Measurements from ENCODE around the gene LCE2A. TPM values are rescaled to one million over a fixed set of nuclear protein-coding genes. Genes with fewer than 3 reads are reported as not detected.

Gene LCE2A
- polyA plus RNA-seq, 5 donors: not detected

DNA sequence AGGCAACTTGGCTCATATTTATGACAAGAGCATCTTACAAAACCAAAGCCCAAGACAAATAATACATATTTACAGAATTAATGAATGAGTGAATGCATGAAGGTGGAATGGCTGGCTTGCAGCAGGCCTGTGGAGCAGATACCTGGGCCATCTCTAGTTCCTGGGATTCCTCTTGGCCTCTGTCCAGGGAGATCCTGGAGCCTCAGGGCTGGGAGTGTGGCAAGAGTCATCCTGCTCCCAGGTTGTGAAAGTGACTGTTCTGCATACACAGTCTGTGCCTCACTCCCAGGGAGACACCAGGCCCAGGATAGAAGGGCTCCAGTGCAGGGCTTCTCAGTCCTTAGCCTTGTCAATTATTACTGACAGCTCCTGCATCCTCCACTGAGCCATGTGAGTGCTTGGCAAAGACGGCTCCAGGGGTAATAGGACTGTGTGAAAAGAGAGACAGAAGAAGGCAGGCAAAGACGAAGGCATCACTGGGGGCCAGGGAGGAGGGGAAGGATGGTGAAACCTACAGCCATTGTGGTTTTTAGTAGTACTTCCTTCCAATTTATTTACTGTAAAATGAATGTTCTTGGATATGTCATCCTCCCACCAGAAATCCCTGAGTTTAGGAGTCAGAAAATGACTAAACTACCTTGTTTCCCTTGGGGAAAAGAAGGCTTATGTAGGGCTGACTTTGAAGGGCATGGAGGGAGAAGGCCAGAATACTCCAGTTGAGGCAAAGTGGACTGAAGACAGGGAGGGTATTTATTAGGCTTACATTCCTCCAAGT, 45.4 kb downstream of the LCE2A start:
- DNase-seq: no peak

GRCh38 chr1:152745289-152745704, 47.2 kb downstream of the LCE2A start:
- DNase-seq: no peak

GRCh38 chr1:152745765-152746444, 47.8 kb downstream of the LCE2A start:
- no peak for DNase-seq

DNA sequence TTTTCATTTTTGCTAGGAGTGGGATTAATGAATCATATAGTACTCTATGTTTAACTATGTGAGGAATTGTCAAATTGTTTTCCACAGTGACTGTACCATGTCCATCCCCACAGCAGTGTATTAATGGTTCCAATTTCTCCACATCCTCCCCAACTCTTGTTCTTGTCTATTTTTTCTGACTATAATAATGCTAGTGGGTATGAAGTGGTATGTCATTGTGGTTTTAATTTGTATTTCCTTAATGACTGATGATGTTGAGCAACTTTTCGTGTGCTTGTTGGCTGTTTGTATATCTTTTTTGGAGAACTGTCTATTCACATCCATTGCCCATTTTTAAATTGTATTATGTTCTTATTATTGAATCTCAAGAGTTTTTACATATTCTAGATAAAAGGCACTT, 49.7 kb downstream of the LCE2A start:
- DNase-seq: no peak

Other genes with a start within 250 kb of the LCE2A start
- not detected for gene LCE5A, start 187.5 kb upstream of the LCE2A start, polyA plus RNA-seq (ENCODE audit: insufficient read depth in 1 of 5, insufficient read length in 5 of 5, low replicate concordance in 1 of 5)
- not detected for gene CRCT1, start 183.9 kb upstream of the LCE2A start, polyA plus RNA-seq (ENCODE audit: insufficient read depth in 1 of 5, insufficient read length in 5 of 5, low replicate concordance in 1 of 5)
- gene LCE3E, start 131.6 kb upstream of the LCE2A start, polyA plus RNA-seq (ENCODE audit: insufficient read depth in 1 of 5, insufficient read length in 5 of 5, low replicate concordance in 1 of 5): not detected
- not detected for gene LCE3D, start 117.8 kb upstream of the LCE2A start, polyA plus RNA-seq (ENCODE audit: insufficient read depth in 1 of 5, insufficient read length in 5 of 5, low replicate concordance in 1 of 5)
- gene LCE3C, start 98.1 kb upstream of the LCE2A start, polyA plus RNA-seq (ENCODE audit: insufficient read depth in 1 of 5, insufficient read length in 5 of 5, low replicate concordance in 1 of 5): not detected
- gene LCE3B, start 84.5 kb upstream of the LCE2A start, polyA plus RNA-seq (ENCODE audit: insufficient read depth in 1 of 5, insufficient read length in 5 of 5, low replicate concordance in 1 of 5): not detected
- not detected for gene LCE3A, start 75.2 kb upstream of the LCE2A start, polyA plus RNA-seq (ENCODE audit: insufficient read depth in 1 of 5, insufficient read length in 5 of 5, low replicate concordance in 1 of 5)
- gene LCE2D, start 35.0 kb upstream of the LCE2A start, polyA plus RNA-seq (ENCODE audit: insufficient read depth in 1 of 5, insufficient read length in 5 of 5, low replicate concordance in 1 of 5): not detected
- gene LCE2C, start 23.1 kb upstream of the LCE2A start, polyA plus RNA-seq (ENCODE audit: insufficient read depth in 1 of 5, insufficient read length in 5 of 5, low replicate concordance in 1 of 5): not detected
- not detected for gene LCE2B, start 12.2 kb upstream of the LCE2A start, polyA plus RNA-seq (ENCODE audit: insufficient read depth in 1 of 5, insufficient read length in 5 of 5, low replicate concordance in 1 of 5)
- not detected for gene LCE4A, start 9.8 kb downstream of the LCE2A start, polyA plus RNA-seq (ENCODE audit: insufficient read depth in 1 of 5, insufficient read length in 5 of 5, low replicate concordance in 1 of 5)
- not detected for gene KPRP, start 59.7 kb downstream of the LCE2A start, polyA plus RNA-seq (ENCODE audit: insufficient read depth in 1 of 5, insufficient read length in 5 of 5, low replicate concordance in 1 of 5)
- gene LCE1F, start 76.8 kb downstream of the LCE2A start, polyA plus RNA-seq (ENCODE audit: insufficient read depth in 1 of 5, insufficient read length in 5 of 5, low replicate concordance in 1 of 5): not detected
- not detected for gene LCE1E, start 87.9 kb downstream of the LCE2A start, polyA plus RNA-seq (ENCODE audit: insufficient read depth in 1 of 5, insufficient read length in 5 of 5, low replicate concordance in 1 of 5)
- gene LCE1D, start 98.4 kb downstream of the LCE2A start, polyA plus RNA-seq (ENCODE audit: insufficient read depth in 1 of 5, insufficient read length in 5 of 5, low replicate concordance in 1 of 5): not detected
- gene LCE1C, start 108.3 kb downstream of the LCE2A start, polyA plus RNA-seq (ENCODE audit: insufficient read depth in 1 of 5, insufficient read length in 5 of 5, low replicate concordance in 1 of 5): not detected
- not detected for gene LCE1B, start 113.6 kb downstream of the LCE2A start, polyA plus RNA-seq (ENCODE audit: insufficient read depth in 1 of 5, insufficient read length in 5 of 5, low replicate concordance in 1 of 5)
- not detected for gene LCE1A, start 129.1 kb downstream of the LCE2A start, polyA plus RNA-seq (ENCODE audit: insufficient read depth in 1 of 5, insufficient read length in 5 of 5, low replicate concordance in 1 of 5)
- not detected for gene LCE6A, start 144.5 kb downstream of the LCE2A start, polyA plus RNA-seq (ENCODE audit: insufficient read depth in 1 of 5, insufficient read length in 5 of 5, low replicate concordance in 1 of 5)
- not detected for gene LCE7A, start 161.7 kb downstream of the LCE2A start, polyA plus RNA-seq (ENCODE audit: insufficient read depth in 1 of 5, insufficient read length in 5 of 5, low replicate concordance in 1 of 5)
- gene SMCP, start 180.0 kb downstream of the LCE2A start, polyA plus RNA-seq (ENCODE audit: insufficient read depth in 1 of 5, insufficient read length in 5 of 5, low replicate concordance in 1 of 5): not detected
- gene IVL, start 210.2 kb downstream of the LCE2A start, polyA plus RNA-seq (ENCODE audit: insufficient read depth in 1 of 5, insufficient read length in 5 of 5, low replicate concordance in 1 of 5): not detected
- gene SPRR5, start 248.9 kb downstream of the LCE2A start, polyA plus RNA-seq (ENCODE audit: insufficient read depth in 1 of 5, insufficient read length in 5 of 5, low replicate concordance in 1 of 5): not detected